Lung (tissue), 12 donors: ENCODE data around the gene CHRNA3. TPM values are rescaled to one million over a fixed set of nuclear protein-coding genes. Genes with fewer than 3 reads are reported as not detected.

Experiments
- ATAC-seq: fragments of 200-7000 bp; cut with Tn5 transposase; one replicate; pipeline ENCODE4 v1.9.1; 2020; ENCODE audit warnings: moderate number of reproducible peaks; ENCODE audit not compliant: insufficient read depth, low FRiP score
- DNase-seq, 3 donors: peaks; one replicate each; pipeline ENCODE4 v3.0.0-alpha.2; 2013 to 2017
- H3K27ac ChIP-seq, 2 donors: one replicate each; pipeline ENCODE4 v1.5.1; 2013; ENCODE audit warnings: mild to moderate bottlenecking in 2 of 2, moderate library complexity in 2 of 2, control low read depth in 1 of 2, inconsistent platforms in 1 of 2, low read depth in 1 of 2, low read length in 1 of 2
- H3K27me3 ChIP-seq, 3 donors: one replicate each; pipeline ENCODE4 v1.5.1; 2013; ENCODE audit warnings: low read length in 2 of 3; ENCODE audit not compliant: control insufficient read depth in 3 of 3, insufficient read depth in 3 of 3
- H3K36me3 ChIP-seq, 4 donors: one replicate each; pipeline ENCODE4 v1.5.1; 2013; ENCODE audit warnings: low read length in 4 of 4, mild to moderate bottlenecking in 1 of 4, moderate library complexity in 1 of 4; ENCODE audit not compliant: control insufficient read depth in 4 of 4, insufficient read depth in 4 of 4
- H3K4me1 ChIP-seq, 5 donors: one replicate each; pipeline ENCODE4 v1.5.1; 2013; ENCODE audit warnings: low read length in 5 of 5, mild to moderate bottlenecking in 2 of 5, moderate library complexity in 1 of 5; ENCODE audit not compliant: control insufficient read depth in 5 of 5, insufficient read depth in 5 of 5
- H3K4me3 ChIP-seq: one replicate; pipeline ENCODE4 v1.5.1; 2013; ENCODE audit warnings: mild to moderate bottlenecking, control low read depth, moderate library complexity
- H3K9ac ChIP-seq, 2 donors: one replicate each; pipeline ENCODE4 v1.5.1; 2013; ENCODE audit warnings: low read length in 2 of 2, control low read depth in 1 of 2; ENCODE audit not compliant: insufficient read depth in 1 of 2
- H3K9me3 ChIP-seq, 4 donors: one replicate each; pipeline ENCODE4 v1.5.1; 2013; ENCODE audit warnings: low read length in 3 of 4, mild to moderate bottlenecking in 1 of 4, moderate library complexity in 1 of 4; ENCODE audit not compliant: control insufficient read depth in 4 of 4, insufficient read depth in 3 of 4
- WGBS, 2 donors: extraction: QIAGEN DNeasy Blood & Tissue Kit; methylation state at CpG; one replicate each; pipeline ENCODE4 v1.1.7; 2013; 5-methylcytosine and 5-hydroxymethylcytosine counted together
- polyA plus RNA-seq, 2 donors: library from polyadenylated mRNA; stranded (reverse); fragments of 200-250 nt; gene quantifications; one replicate each; pipeline ENCODE4 v1.2.1, GENCODE V29; 2013
- total RNA-seq, 2 donors: library from RNA; depleted of rRNA in 1 of 2; stranded (reverse); fragments of >200 nt in 1 of 2; gene quantifications; one replicate each; pipeline ENCODE4 v1.2.1, GENCODE V29; 2014 to 2021
- TF ChIP-seq, protein P1 (sequence below): IDR thresholded peaks from 2 replicates; pipeline ENCODE4 v1.5.1; 2012; ENCODE audit warnings: mild to moderate bottlenecking; ENCODE audit errors: control extremely low read depth, extremely low read depth
- donor health status: control.
- donor health status: control.
- donor health status: Bipolar disorder and iron deficiency.
- donor health status: healthy.
- donor health status: DM: yes; HTN: yes; CAD: no.

Gene CHRNA3
- total and polyA plus RNA-seq, 4 donors: 0.03 to 0.06 TPM; not detected in 2

DNA sequence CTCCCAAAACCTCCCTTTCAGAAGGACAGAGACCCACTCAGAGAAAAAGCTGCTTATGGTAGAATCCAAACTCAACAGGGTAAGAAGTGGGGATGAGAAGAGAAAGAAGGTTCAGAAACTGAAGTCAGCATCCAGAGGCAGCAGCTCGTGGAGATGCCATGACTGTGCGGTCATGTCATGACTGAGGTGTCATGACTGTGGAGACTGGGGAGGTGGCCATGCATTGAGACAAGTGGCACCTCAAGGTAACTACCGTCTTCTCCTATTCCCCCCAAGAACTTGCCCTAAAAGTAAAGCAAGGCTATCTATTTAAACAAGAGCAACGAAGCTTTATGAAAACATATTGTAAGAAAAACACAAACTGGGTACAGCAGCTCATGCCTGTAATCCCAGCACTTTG lies 15.1 kb downstream of the CHRNA3 start:
- no peaks in the 10 kb centered on the region for H3K36me3 ChIP-seq
- TF ChIP-seq, protein P1, sequence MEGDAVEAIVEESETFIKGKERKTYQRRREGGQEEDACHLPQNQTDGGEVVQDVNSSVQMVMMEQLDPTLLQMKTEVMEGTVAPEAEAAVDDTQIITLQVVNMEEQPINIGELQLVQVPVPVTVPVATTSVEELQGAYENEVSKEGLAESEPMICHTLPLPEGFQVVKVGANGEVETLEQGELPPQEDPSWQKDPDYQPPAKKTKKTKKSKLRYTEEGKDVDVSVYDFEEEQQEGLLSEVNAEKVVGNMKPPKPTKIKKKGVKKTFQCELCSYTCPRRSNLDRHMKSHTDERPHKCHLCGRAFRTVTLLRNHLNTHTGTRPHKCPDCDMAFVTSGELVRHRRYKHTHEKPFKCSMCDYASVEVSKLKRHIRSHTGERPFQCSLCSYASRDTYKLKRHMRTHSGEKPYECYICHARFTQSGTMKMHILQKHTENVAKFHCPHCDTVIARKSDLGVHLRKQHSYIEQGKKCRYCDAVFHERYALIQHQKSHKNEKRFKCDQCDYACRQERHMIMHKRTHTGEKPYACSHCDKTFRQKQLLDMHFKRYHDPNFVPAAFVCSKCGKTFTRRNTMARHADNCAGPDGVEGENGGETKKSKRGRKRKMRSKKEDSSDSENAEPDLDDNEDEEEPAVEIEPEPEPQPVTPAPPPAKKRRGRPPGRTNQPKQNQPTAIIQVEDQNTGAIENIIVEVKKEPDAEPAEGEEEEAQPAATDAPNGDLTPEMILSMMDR: no peak
- 85 to 92% methylated on average over 4 of the region's 4 CpGs for WGBS, 2 donors
- no peak for ATAC-seq
- H3K4me3 ChIP-seq: no peak overlapping the region
- peaks cover 0 to 5% (median 0%) of the 10 kb centered on the region in 4 donors for H3K9me3 ChIP-seq
- H3K4me1 ChIP-seq: no peaks in the 10 kb centered on the region
- no peak overlapping the region for H3K27ac ChIP-seq
- peaks cover 0 to 4% (median 3%) of the 10 kb centered on the region in 3 donors for H3K27me3 ChIP-seq
- H3K9ac ChIP-seq: no peak overlapping the region
- no peak for DNase-seq

GRCh38 chr15:78605201-78605600 lies 15.6 kb downstream of the CHRNA3 start:
- TF ChIP-seq, protein P1: no peak

DNA sequence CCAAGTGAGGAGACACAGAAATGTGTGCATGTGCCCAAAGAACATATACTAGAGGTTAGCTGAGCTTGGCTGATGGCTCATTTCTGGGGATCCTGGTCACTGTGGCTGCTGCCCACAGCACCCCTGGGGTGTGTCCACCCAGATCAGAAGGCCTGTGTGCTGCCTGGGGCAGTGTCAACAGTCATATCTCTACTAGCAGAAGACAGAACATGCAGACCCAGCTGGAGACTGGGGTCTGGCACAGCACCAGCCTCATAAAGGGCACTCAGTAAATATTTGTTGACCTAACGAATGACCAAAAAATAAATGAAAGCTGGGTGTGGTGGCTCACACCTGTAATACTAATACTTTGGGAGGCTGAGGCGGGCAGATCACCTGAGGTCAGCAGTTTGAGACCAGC lies 16.4 kb downstream of the CHRNA3 start:
- H3K27ac ChIP-seq: no peak overlapping the region
- WGBS, 2 donors: 87 to 92% methylated on average over 2 of the region's 2 CpGs
- ATAC-seq (no peak), DNase-seq (no peak)
- peaks cover 0 to 5% (median 0%) of the 10 kb centered on the region in 4 donors for H3K9me3 ChIP-seq
- H3K4me3 ChIP-seq: no peak overlapping the region
- no peaks in the 10 kb centered on the region for H3K36me3 ChIP-seq
- no peaks in the 10 kb centered on the region for H3K4me1 ChIP-seq
- H3K27me3 ChIP-seq: peaks cover 0 to 4% (median 4%) of the 10 kb centered on the region in 3 donors
- no peak overlapping the region for H3K9ac ChIP-seq
- TF ChIP-seq, protein P1: no peak

More at GRCh38 chr15:78605201-78605600, 15.6 kb downstream of the CHRNA3 start:
- Histone ChIP-seq H3K27ac (no peak overlapping the region), H3K9ac (no peak overlapping the region), H3K36me3 (no peaks in the 10 kb centered on the region), H3K4me1 (no peaks in the 10 kb centered on the region), H3K27me3 (peaks cover 0 to 4% (median 4%) of the 10 kb centered on the region in 3 donors), H3K4me3 (no peak overlapping the region), H3K9me3 (peaks cover 0 to 5% (median 0%) of the 10 kb centered on the region in 4 donors)
- 90 to 91% methylated on average over 5 of the region's 5 CpGs for WGBS, 2 donors
- DNase-seq: no peak
- no peak for ATAC-seq

- Histone ChIP-seq H3K36me3 (no peaks in the 10 kb centered on the region), H3K27ac (no peak overlapping the region), H3K27me3 (peaks cover 0 to 4% (median 4%) of the 10 kb centered on the region in 3 donors), H3K4me3 (no peak overlapping the region), H3K9me3 (peaks cover 0 to 5% (median 0%) of the 10 kb centered on the region in 4 donors), H3K9ac (no peak overlapping the region), H3K4me1 (no peaks in the 10 kb centered on the region)
- ATAC-seq (no peak), DNase-seq (no peak)
- TF ChIP-seq, protein P1: no peak
- WGBS, 2 donors: 73 to 90% methylated on average over 3 of the region's 3 CpGs
Observed at GRCh38 chr15:78603467-78603866, 17.3 kb downstream of the CHRNA3 start.
